Esophagus muscularis mucosa (tissue), 4 donors: Measurements from ENCODE around the gene ASAP2.

ENCODE experiments used
- CTCF ChIP-seq, 3 experiments: fragments of 200-600 bp in 2 of 3; fragments of 450-650 bp in 1 of 3; sonication (generic) in 2 of 3; IDR thresholded peaks; one replicate each; pipeline ENCODE4 v1.5.1; 2017 to 2019; ENCODE audit warnings: antibody characterized with exemption in 3 of 3, mild to moderate bottlenecking in 2 of 3, moderate library complexity in 1 of 3
- EP300 ChIP-seq: sonication (generic); formaldehyde crosslinking; IDR thresholded peaks from one replicate; pipeline ENCODE4 v1.6.1; 2017; ENCODE audit warnings: antibody characterized with exemption
- POLR2AphosphoS5 ChIP-seq, 2 donors: sonication (generic); formaldehyde crosslinking; IDR thresholded peaks; one replicate each; pipeline ENCODE4 v1.6.1; 2017; ENCODE audit warnings: antibody characterized with exemption in 2 of 2

GRCh38 chr2:9380702-9381628 is 174.4 kb downstream of the ASAP2 start:
- TF ChIP-seq EP300 (no peak), CTCF (IDR thresholded peaks at IDR 0.05) (no peak), POLR2AphosphoS5 (IDR thresholded peaks at IDR 0.05) (no peak)
